ENCODE data around the gene MEIS1.

DNA sequence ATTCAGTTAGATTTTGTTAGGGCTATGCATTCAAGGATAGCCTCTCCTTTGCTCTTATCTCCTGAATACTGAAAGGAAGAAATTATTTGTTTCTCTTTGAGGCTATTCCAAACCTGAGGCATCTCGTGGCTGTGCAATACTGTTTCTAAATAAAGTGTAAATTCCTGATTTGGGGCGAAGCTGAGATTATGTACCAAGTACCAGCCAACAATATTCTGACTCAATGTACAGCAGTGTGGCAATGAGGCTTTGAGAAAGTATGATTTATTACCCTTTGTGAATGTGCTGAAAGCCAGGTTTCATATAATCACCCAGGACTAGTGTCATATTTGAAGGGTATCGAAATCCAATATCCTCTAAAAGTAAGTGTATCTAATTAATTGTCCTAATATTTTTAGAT lies 113.5 kb downstream of the MEIS1 start:
- TF ChIP-seq, protein P1, sequence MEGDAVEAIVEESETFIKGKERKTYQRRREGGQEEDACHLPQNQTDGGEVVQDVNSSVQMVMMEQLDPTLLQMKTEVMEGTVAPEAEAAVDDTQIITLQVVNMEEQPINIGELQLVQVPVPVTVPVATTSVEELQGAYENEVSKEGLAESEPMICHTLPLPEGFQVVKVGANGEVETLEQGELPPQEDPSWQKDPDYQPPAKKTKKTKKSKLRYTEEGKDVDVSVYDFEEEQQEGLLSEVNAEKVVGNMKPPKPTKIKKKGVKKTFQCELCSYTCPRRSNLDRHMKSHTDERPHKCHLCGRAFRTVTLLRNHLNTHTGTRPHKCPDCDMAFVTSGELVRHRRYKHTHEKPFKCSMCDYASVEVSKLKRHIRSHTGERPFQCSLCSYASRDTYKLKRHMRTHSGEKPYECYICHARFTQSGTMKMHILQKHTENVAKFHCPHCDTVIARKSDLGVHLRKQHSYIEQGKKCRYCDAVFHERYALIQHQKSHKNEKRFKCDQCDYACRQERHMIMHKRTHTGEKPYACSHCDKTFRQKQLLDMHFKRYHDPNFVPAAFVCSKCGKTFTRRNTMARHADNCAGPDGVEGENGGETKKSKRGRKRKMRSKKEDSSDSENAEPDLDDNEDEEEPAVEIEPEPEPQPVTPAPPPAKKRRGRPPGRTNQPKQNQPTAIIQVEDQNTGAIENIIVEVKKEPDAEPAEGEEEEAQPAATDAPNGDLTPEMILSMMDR (conservative IDR thresholded peaks at IDR 0.05; ENCODE audit: low read depth, low read length): no peak
- no peak for TF ChIP-seq EZH2 (IDR thresholded peaks at IDR 0.05; ENCODE audit: borderline replicate concordance, low read depth, low read length, poor library complexity, severe bottlenecking)
